ENCODE measurements around the gene AGFG1.
"Not testable (repeated sequence)": the region's sequence is repeated elsewhere in the genome, so short reads cannot be mapped to it uniquely, and the experiment has no call there.

AGFG1 gene

GRCh38 chr2:227539465-227539956, 67.6 kb downstream of the AGFG1 start:
- DNase-seq = no peak

- DNase-seq = not testable (repeated sequence)
Observed at GRCh38 chr2:227540352-227540751, 68.4 kb downstream of the AGFG1 start.

- DNase-seq = no peak
Observed at GRCh38 chr2:227545990-227546389, 74.0 kb downstream of the AGFG1 start.

- no peak for DNase-seq
Observed at GRCh38 chr2:227551836-227552235, 79.9 kb downstream of the AGFG1 start.

GRCh38 chr2:227562581-227562980, 90.6 kb downstream of the AGFG1 start:
- no peak for DNase-seq

GRCh38 chr2:227565080-227565479, 93.1 kb downstream of the AGFG1 start:
- DNase-seq = no peak

GRCh38 chr2:227566012-227566411, 94.1 kb downstream of the AGFG1 start:
- DNase-seq = no peak

GRCh38 chr2:227568852-227569169, 96.9 kb downstream of the AGFG1 start:
- DNase-seq = no peak

- no peak for DNase-seq
Observed at GRCh38 chr2:227570615-227571014, 98.7 kb downstream of the AGFG1 start.

- DNase-seq = no peak
Observed at GRCh38 chr2:227576110-227576509, 104.2 kb downstream of the AGFG1 start.

- no peak for DNase-seq
Observed at GRCh38 chr2:227576812-227577211, 104.9 kb downstream of the AGFG1 start.

GRCh38 chr2:227577555-227577954, 105.6 kb downstream of the AGFG1 start:
- no peak for DNase-seq

- DNase-seq = no peak
Observed at GRCh38 chr2:227578642-227579041, 106.7 kb downstream of the AGFG1 start.

GRCh38 chr2:227579791-227580190, 107.8 kb downstream of the AGFG1 start:
- DNase-seq = no peak

- DNase-seq = no peak
Observed at GRCh38 chr2:227582369-227582768, 110.4 kb downstream of the AGFG1 start.

- DNase-seq = no peak
Observed at GRCh38 chr2:227592694-227593387, 120.9 kb downstream of the AGFG1 start.

GRCh38 chr2:227595797-227596196, 123.8 kb downstream of the AGFG1 start:
- no peak for DNase-seq

- no peak for DNase-seq
Observed at GRCh38 chr2:227597036-227597435, 125.1 kb downstream of the AGFG1 start.

- no peak for DNase-seq
Observed at GRCh38 chr2:227597998-227598397, 126.0 kb downstream of the AGFG1 start.

- not testable (repeated sequence) for DNase-seq
Observed at GRCh38 chr2:227598835-227599503, 127.0 kb downstream of the AGFG1 start, which contains the start of gene SCYGR2. TSS of gene SCYGR2 (plus strand) at chr2:227598893. CDS start at chr2:227598893, 0 bp downstream.

GRCh38 chr2:227602358-227602757, 130.4 kb downstream of the AGFG1 start:
- no peak for DNase-seq

- DNase-seq = no peak
Observed at GRCh38 chr2:227606476-227606875, 134.5 kb downstream of the AGFG1 start.

GRCh38 chr2:227607941-227608340, 136.0 kb downstream of the AGFG1 start:
- DNase-seq = no peak

Data from C1 segment of cervical spinal cord (tissue), 14 donors.